HCT116 (cell line): ENCODE results near the gene ARHGAP10. TPM values are rescaled to one million over a fixed set of nuclear protein-coding genes. Genes with fewer than 3 reads are reported as not detected.

Experiments
- ATAC-seq: fragments of 200-7000 bp; cut with Tn5 transposase; 2 replicates; pipeline ENCODE4 v1.9.1; 2020; ENCODE audit warnings: mild to moderate bottlenecking, moderate library complexity
- BruUV-seq: library from RNA; stranded (reverse); fragments of 400-500 nt; replicated peaks from 2 replicates; lab custom pipeline; 2021; lab: Mats Ljungman, UMichigan
- CTCF ChIA-PET: fragments of 300-600 bp; sonication (Branson Sonifier 250); formaldehyde crosslinking; loops from one replicate; lab custom pipeline; 2021; ENCODE audit warnings: antibody characterized with exemption; lab: Charles Lee
- POLR2A ChIA-PET: fragments of 300-600, 350-600 bp; sonication (Branson Sonifier 250); formaldehyde crosslinking; loops from one replicate; lab custom pipeline; 2021; ENCODE audit warnings: antibody characterized with exemption; lab: Charles Lee
- RAD21 ChIA-PET, 2 experiments: fragments of 300-600 bp; sonication (Branson Sonifier 250); formaldehyde crosslinking; loops; one replicate each; lab custom pipeline; 2023; ENCODE audit warnings: low total read pairs in 2 of 2; ENCODE audit not compliant: uncharacterized antibody in 2 of 2, unreplicated experiment in 2 of 2, low non-redundant PET in 1 of 2; lab: Charles Lee
- DNase-seq: peaks from one replicate; pipeline ENCODE4 v3.0.0-alpha.2; 2010; ENCODE audit warnings: low read depth, low spot score
- H2AFZ ChIP-seq: fragments of 200-600 bp; shearing (Covaris generic), sonication (generic); 2 replicates; pipeline ENCODE4 v1.6.1; 2017; ENCODE audit warnings: low read depth, mixed run types, mixed read lengths, antibody characterized with exemption, low read length; ENCODE audit not compliant: poor library complexity, severe bottlenecking
- H3K27ac ChIP-seq: 2 replicates; pipeline ENCODE4 v1.5.1; 2012; ENCODE audit warnings: low read depth, low read length
- H3K27me3 ChIP-seq: fragments of 200-600 bp; sonication (generic); 2 replicates; pipeline ENCODE4 v1.6.1; 2016; ENCODE audit warnings: mixed run types, low read length, mixed read lengths; ENCODE audit not compliant: insufficient read depth
- H3K36me3 ChIP-seq, 2 experiments: fragments of 200-500 bp in 1 of 2; fragments of 200-600 bp in 1 of 2; sonication (Bioruptor generic) in 1 of 2; sonication (generic) in 1 of 2; 2 replicates each; pipeline versions ENCODE4 v1.5.1 to v1.6.1; 2014 to 2016; ENCODE audit warnings: low read length in 2 of 2, inconsistent platforms in 1 of 2, mixed read lengths in 1 of 2, mixed run types in 1 of 2; ENCODE audit not compliant: insufficient read depth in 2 of 2, control insufficient read depth in 1 of 2
- H3K4me1 ChIP-seq, 2 experiments: fragments of 200-600 bp in 1 of 2; sonication (generic) in 1 of 2; 2 replicates each; pipeline versions ENCODE4 v1.5.1 to v1.6.1; 2012 to 2017; ENCODE audit warnings: low read length in 2 of 2, inconsistent platforms in 1 of 2, mild to moderate bottlenecking in 1 of 2, mixed read lengths in 1 of 2, mixed run types in 1 of 2, moderate library complexity in 1 of 2; ENCODE audit not compliant: insufficient read depth in 2 of 2, control insufficient read depth in 1 of 2
- H3K4me2 ChIP-seq: fragments of 200-600 bp; sonication (generic); 2 replicates; pipeline ENCODE4 v1.6.1; 2017; ENCODE audit warnings: mixed run types, low read length, mixed read lengths
- H3K4me3 ChIP-seq, 2 experiments: fragments of 200-600 bp in 1 of 2; sonication (generic) in 1 of 2; replicated peaks in 1 of 2; 2 replicates each; pipeline ENCODE4 v1.5.1; 2011 to 2016; ENCODE audit warnings: low read length in 2 of 2, control low read depth in 1 of 2, low read depth in 1 of 2, mild to moderate bottlenecking in 1 of 2, mixed read lengths in 1 of 2, mixed run types in 1 of 2
- H3K79me2 ChIP-seq: fragments of 200-600 bp; sonication (generic); 2 replicates; pipeline ENCODE4 v1.6.1; 2017; ENCODE audit warnings: mild to moderate bottlenecking, mixed run types, low read length, moderate library complexity, mixed read lengths; ENCODE audit not compliant: insufficient read depth
- H3K9ac ChIP-seq: fragments of 200-600 bp; sonication (generic); 2 replicates; pipeline ENCODE4 v1.6.1; 2016; ENCODE audit warnings: low read length, mixed read lengths
- H3K9me2 ChIP-seq: fragments of 200-600 bp; sonication (generic), shearing (Covaris generic); 2 replicates; pipeline ENCODE4 v1.6.1; 2017; ENCODE audit warnings: mixed run types, mild to moderate bottlenecking, moderate library complexity; ENCODE audit not compliant: insufficient read depth
- H3K9me3 ChIP-seq, 2 experiments: fragments of 200-500 bp in 1 of 2; fragments of 200-600 bp in 1 of 2; sonication (Bioruptor generic) in 1 of 2; sonication (generic) in 1 of 2; 2 replicates each; pipeline ENCODE4 v1.6.1; 2014 to 2017; ENCODE audit warnings: low read length in 2 of 2, mixed read lengths in 2 of 2, inconsistent platforms in 1 of 2, low read depth in 1 of 2, mild to moderate bottlenecking in 1 of 2, mixed run types in 1 of 2, moderate library complexity in 1 of 2; ENCODE audit not compliant: control insufficient read depth in 1 of 2, insufficient read depth in 1 of 2
- H4K20me1 ChIP-seq: fragments of 200-600 bp; sonication (generic), shearing (Covaris generic); 2 replicates; pipeline ENCODE4 v1.6.1; 2017; ENCODE audit warnings: mixed run types, mild to moderate bottlenecking, moderate library complexity; ENCODE audit not compliant: insufficient read depth
- CBX3 ChIP-seq: IDR thresholded peaks from 2 replicates; pipeline ENCODE4 v1.6.1; 2012; ENCODE audit warnings: low read depth
- EZH2phosphoT487 ChIP-seq: fragments of 200-600 bp; IDR thresholded peaks from 2 replicates; pipeline ENCODE4 v1.6.1; 2018; ENCODE audit warnings: antibody characterized with exemption, borderline replicate concordance
- JUND ChIP-seq: IDR thresholded peaks from 2 replicates; pipeline ENCODE4 v1.6.1; 2012
- POLR2AphosphoS5 ChIP-seq: IDR thresholded peaks from 2 replicates; pipeline ENCODE4 v1.6.1; 2011; ENCODE audit warnings: mild to moderate bottlenecking, low read depth, low read length, moderate library complexity
- SP1 ChIP-seq: IDR thresholded peaks from 2 replicates; pipeline ENCODE4 v1.6.1; 2012; ENCODE audit warnings: low read depth
- TCF7L2 ChIP-seq: IDR thresholded peaks from 2 replicates; pipeline ENCODE4 v1.7.0; 2011; ENCODE audit warnings: borderline replicate concordance, inconsistent platforms; ENCODE audit not compliant: insufficient read depth, insufficient read length; ENCODE audit errors: extremely low read depth
- ZFX ChIP-seq: fragments of 450-650 bp; IDR thresholded peaks from 2 replicates; pipeline ENCODE4 v1.6.1; 2017
- ZNF274 ChIP-seq: fragments of 200-500 bp; sonication (Bioruptor generic); IDR thresholded peaks from 2 replicates; pipeline ENCODE4 v1.6.1; 2014; ENCODE audit warnings: mild to moderate bottlenecking, low read depth, low read length, inconsistent platforms
- intact Hi-C: fragments of 100-400 bp; cut with micrococcal nuclease; formaldehyde crosslinking; loops from 2 replicates; pipeline ENCODE4 v1.10.0; 2022
- total RNA-seq: library from RNA; stranded (reverse); gene quantifications from one replicate; pipeline ENCODE4 v1.2.1, GENCODE V29; 2021; ENCODE audit not compliant: unreplicated experiment
- TF ChIP-seq, protein P1 (sequence below): IDR thresholded peaks from 2 replicates; pipeline ENCODE4 v1.6.1; 2011; ENCODE audit warnings: mild to moderate bottlenecking, low read length, moderate library complexity; ENCODE audit not compliant: insufficient replicate concordance; ENCODE audit errors: extremely low read depth
- TF ChIP-seq, protein P2 (sequence below), 3 experiments: fragments of 200-600 bp in 1 of 3; sonication (generic) in 1 of 3; IDR thresholded peaks in 2 of 3; conservative IDR thresholded peaks in 1 of 3; 2 replicates each; pipeline ENCODE4 v1.5.1; 2012 to 2017; ENCODE audit warnings: low read depth in 2 of 3, low read length in 2 of 3, antibody characterized with exemption in 1 of 3, borderline replicate concordance in 1 of 3, control low read depth in 1 of 3, mild to moderate bottlenecking in 1 of 3, mixed read lengths in 1 of 3, mixed run types in 1 of 3, moderate library complexity in 1 of 3; ENCODE audit not compliant: insufficient read depth in 1 of 3
- TF ChIP-seq, protein P3 (sequence below): IDR thresholded peaks from 2 replicates; pipeline ENCODE4 v1.6.1; 2012

ARHGAP10 gene
- total RNA-seq, 1 experiment from 2014 or later: 24.7 TPM

DNA sequence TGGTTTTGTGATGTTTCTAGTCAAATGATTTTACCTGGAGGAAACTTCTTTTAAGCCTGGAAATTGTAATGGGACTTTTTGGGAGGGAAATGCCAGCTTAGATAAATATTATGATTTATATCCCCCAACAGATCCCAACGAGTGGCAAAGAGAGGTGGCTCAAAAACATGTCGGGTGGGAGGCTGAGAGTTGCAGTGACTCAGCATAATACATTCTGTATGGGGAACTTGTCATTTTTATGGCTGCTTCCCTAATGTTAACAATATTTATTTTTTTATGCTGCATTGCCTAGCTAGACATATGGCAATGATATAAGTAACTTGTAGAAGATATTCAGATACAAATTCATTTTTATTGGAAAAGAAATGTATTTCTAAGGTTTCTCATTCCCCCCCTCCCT lies 219.0 kb downstream of the ARHGAP10 start:
- Histone ChIP-seq H3K9me3 (no peaks in the 10 kb centered on the region), H2AFZ (no peak overlapping the region)
- TF ChIP-seq, protein P1, sequence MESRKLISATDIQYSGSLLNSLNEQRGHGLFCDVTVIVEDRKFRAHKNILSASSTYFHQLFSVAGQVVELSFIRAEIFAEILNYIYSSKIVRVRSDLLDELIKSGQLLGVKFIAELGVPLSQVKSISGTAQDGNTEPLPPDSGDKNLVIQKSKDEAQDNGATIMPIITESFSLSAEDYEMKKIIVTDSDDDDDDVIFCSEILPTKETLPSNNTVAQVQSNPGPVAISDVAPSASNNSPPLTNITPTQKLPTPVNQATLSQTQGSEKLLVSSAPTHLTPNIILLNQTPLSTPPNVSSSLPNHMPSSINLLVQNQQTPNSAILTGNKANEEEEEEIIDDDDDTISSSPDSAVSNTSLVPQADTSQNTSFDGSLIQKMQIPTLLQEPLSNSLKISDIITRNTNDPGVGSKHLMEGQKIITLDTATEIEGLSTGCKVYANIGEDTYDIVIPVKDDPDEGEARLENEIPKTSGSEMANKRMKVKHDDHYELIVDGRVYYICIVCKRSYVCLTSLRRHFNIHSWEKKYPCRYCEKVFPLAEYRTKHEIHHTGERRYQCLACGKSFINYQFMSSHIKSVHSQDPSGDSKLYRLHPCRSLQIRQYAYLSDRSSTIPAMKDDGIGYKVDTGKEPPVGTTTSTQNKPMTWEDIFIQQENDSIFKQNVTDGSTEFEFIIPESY: no peak
- TF ChIP-seq, protein P2, sequence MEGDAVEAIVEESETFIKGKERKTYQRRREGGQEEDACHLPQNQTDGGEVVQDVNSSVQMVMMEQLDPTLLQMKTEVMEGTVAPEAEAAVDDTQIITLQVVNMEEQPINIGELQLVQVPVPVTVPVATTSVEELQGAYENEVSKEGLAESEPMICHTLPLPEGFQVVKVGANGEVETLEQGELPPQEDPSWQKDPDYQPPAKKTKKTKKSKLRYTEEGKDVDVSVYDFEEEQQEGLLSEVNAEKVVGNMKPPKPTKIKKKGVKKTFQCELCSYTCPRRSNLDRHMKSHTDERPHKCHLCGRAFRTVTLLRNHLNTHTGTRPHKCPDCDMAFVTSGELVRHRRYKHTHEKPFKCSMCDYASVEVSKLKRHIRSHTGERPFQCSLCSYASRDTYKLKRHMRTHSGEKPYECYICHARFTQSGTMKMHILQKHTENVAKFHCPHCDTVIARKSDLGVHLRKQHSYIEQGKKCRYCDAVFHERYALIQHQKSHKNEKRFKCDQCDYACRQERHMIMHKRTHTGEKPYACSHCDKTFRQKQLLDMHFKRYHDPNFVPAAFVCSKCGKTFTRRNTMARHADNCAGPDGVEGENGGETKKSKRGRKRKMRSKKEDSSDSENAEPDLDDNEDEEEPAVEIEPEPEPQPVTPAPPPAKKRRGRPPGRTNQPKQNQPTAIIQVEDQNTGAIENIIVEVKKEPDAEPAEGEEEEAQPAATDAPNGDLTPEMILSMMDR (IDR thresholded peaks at IDR 0.05 in 2 of 3, conservative IDR thresholded peaks at IDR 0.05 in 1 of 3; ENCODE audit: borderline replicate concordance in 1 of 3, insufficient read depth in 1 of 3, low read depth in 2 of 3, low read length in 2 of 3): no peak
- TF ChIP-seq EZH2phosphoT487: no peak
- TF ChIP-seq, protein P3, sequence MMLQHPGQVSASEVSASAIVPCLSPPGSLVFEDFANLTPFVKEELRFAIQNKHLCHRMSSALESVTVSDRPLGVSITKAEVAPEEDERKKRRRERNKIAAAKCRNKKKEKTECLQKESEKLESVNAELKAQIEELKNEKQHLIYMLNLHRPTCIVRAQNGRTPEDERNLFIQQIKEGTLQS: no peak
- TF ChIP-seq SP1: no peak
- no peak for TF ChIP-seq JUND
- TF ChIP-seq ZNF274: no peak
- no peak for TF ChIP-seq POLR2AphosphoS5
- TF ChIP-seq ZFX: no peak
- TF ChIP-seq TCF7L2: no peak
- TF ChIP-seq CBX3: no peak
- TF ChIP-seq, all 23 proteins: peak for 0
- intact Hi-C loops: no loop called here
- H3K9me2 ChIP-seq: no peaks in the 10 kb centered on the region
- BruUV-seq: no TSS peak
- no peak for ATAC-seq
- H3K79me2 ChIP-seq: no peaks in the 10 kb centered on the region
- H3K4me3 ChIP-seq: no peak overlapping the region
- no peaks in the 10 kb centered on the region for H3K4me1 ChIP-seq
- no peaks in the 10 kb centered on the region for H4K20me1 ChIP-seq
- CTCF ChIA-PET: no interaction called here
- H3K4me2 ChIP-seq: no peak overlapping the region
- POLR2A ChIA-PET: no interaction called here
- RAD21 ChIA-PET: no interaction called here
- H3K27me3 ChIP-seq: no peaks in the 10 kb centered on the region
- H3K36me3 ChIP-seq: no peaks in the 10 kb centered on the region
- no peak overlapping the region for H3K9ac ChIP-seq
- H3K27ac ChIP-seq: no peak overlapping the region
- no peak for DNase-seq
